H1 (cell line): Measurements from ENCODE around the gene ITPKC. TPM values are rescaled to one million over a fixed set of nuclear protein-coding genes. Genes with fewer than 3 reads are reported as not detected.

Source experiments
- CHD7 ChIP-seq: fragments of 300-600 bp; sonication (generic); IDR thresholded peaks from 2 replicates; pipeline ENCODE4 v1.7.1; 2012; ENCODE audit warnings: low read length, moderate library complexity, mild to moderate bottlenecking, inconsistent platforms; ENCODE audit not compliant: insufficient replicate concordance
- polyA plus RNA-seq, 7 experiments: library from polyadenylated mRNA; depleted of rRNA in 3 of 7; stranded (reverse) in 5 of 7; unstranded in 2 of 7; fragments of >200 nt in 5 of 7; fragments of 200-250 nt in 2 of 7; gene quantifications; 1 replicate in 5 of 7; 2 replicates in 1 of 7; 4 replicates in 1 of 7; pipeline versions ENCODE4 v1.2.1 to v1.2.3, GENCODE V29; 2011 to 2013; ENCODE audit warnings: missing spikeins in 2 of 7, mixed read lengths in 2 of 7
- total RNA-seq: library from RNA; stranded (reverse); fragmentation: NEBNext Ultra II Directional; extraction: Animal tissue kit (Norgen Biotek cat#: 25700); gene quantifications from 2 replicates; pipeline ENCODE4 v1.2.1, GENCODE V29; 2021

Gene ITPKC
- total and polyA plus RNA-seq, 2 of the 8 experiments (the other 6 are each of a cell fraction or from before 2014, with no cell fraction given): 5.2 to 8.9 TPM

GRCh38 chr19:40777645-40777936 lies 60.7 kb downstream of the ITPKC start (continued):
- no peak for TF ChIP-seq CHD7
